H9 (cell line): ENCODE measurements around the gene CLIC3. TPM values are rescaled to one million over a fixed set of nuclear protein-coding genes. Genes with fewer than 3 reads are reported as not detected.

ENCODE experiments used
- DNase-seq: peaks from one replicate; pipeline ENCODE4 v3.0.0-alpha.2; 2017
- H2AFZ ChIP-seq: one replicate; pipeline ENCODE4 v1.6.1; 2013; ENCODE audit warnings: mild to moderate bottlenecking, low read length, control low read depth, moderate library complexity
- H2AK5ac ChIP-seq: 2 replicates; pipeline ENCODE4 v1.6.1; 2013; ENCODE audit warnings: low read length, control low read depth, mixed read lengths; ENCODE audit not compliant: insufficient read length
- H2BK120ac ChIP-seq: one replicate; pipeline ENCODE4 v1.6.1; 2013; ENCODE audit warnings: low read depth, mild to moderate bottlenecking, low read length, control low read depth, inconsistent platforms; ENCODE audit not compliant: poor library complexity, severe bottlenecking
- H2BK12ac ChIP-seq: 2 replicates; pipeline ENCODE4 v1.6.1; 2013; ENCODE audit warnings: low read length, control low read depth, mixed read lengths, low read depth; ENCODE audit not compliant: insufficient read length
- H2BK15ac ChIP-seq: 2 replicates; pipeline ENCODE4 v1.6.1; 2013; ENCODE audit warnings: low read depth, low read length, control low read depth
- H2BK20ac ChIP-seq: one replicate; pipeline ENCODE4 v1.6.1; 2013; ENCODE audit warnings: low read depth, mild to moderate bottlenecking, low read length, control low read depth, inconsistent platforms; ENCODE audit not compliant: poor library complexity, severe bottlenecking
- H2BK5ac ChIP-seq: 2 replicates; pipeline ENCODE4 v1.6.1; 2013; ENCODE audit warnings: low read length, control low read depth, mixed read lengths; ENCODE audit not compliant: insufficient read length
- H3K14ac ChIP-seq: 2 replicates; pipeline ENCODE4 v1.6.1; 2013; ENCODE audit warnings: low read length, control low read depth; ENCODE audit not compliant: insufficient read depth
- H3K18ac ChIP-seq: 2 replicates; pipeline ENCODE4 v1.6.1; 2013; ENCODE audit warnings: low read depth, mild to moderate bottlenecking, mixed read lengths, low read length, control low read depth; ENCODE audit not compliant: insufficient read length
- H3K23ac ChIP-seq: 2 replicates; pipeline ENCODE4 v1.6.1; 2013; ENCODE audit warnings: low read length, control low read depth, mixed read lengths, low read depth; ENCODE audit not compliant: insufficient read length
- H3K23me2 ChIP-seq: 2 replicates; pipeline ENCODE4 v1.6.1; 2013; ENCODE audit warnings: low read depth, mild to moderate bottlenecking, mixed read lengths, low read length, control low read depth; ENCODE audit not compliant: insufficient read length, poor library complexity, severe bottlenecking
- H3K27ac ChIP-seq: 2 replicates; pipeline ENCODE4 v1.5.1; 2013; ENCODE audit warnings: low read length, control low read depth, mixed read lengths, low read depth; ENCODE audit not compliant: insufficient read length
- H3K27me3 ChIP-seq: 2 replicates; pipeline ENCODE4 v1.6.1; 2013; ENCODE audit warnings: low read length, control low read depth, inconsistent platforms; ENCODE audit not compliant: insufficient read depth
- H3K4ac ChIP-seq: 2 replicates; pipeline ENCODE4 v1.6.1; 2013; ENCODE audit warnings: low read depth, mild to moderate bottlenecking, control low read depth, inconsistent platforms, low read length, moderate library complexity
- H3K4me1 ChIP-seq: 2 replicates; pipeline ENCODE4 v1.6.1; 2013; ENCODE audit warnings: low read length, control low read depth, inconsistent platforms; ENCODE audit not compliant: insufficient read depth
- H3K4me2 ChIP-seq: 2 replicates; pipeline ENCODE4 v1.6.1; 2013; ENCODE audit warnings: low read length, control low read depth, mixed read lengths; ENCODE audit not compliant: insufficient read length, insufficient read depth
- H3K56ac ChIP-seq: 2 replicates; pipeline ENCODE4 v1.6.1; 2013; ENCODE audit warnings: low read depth, mild to moderate bottlenecking, mixed read lengths, low read length, control low read depth; ENCODE audit not compliant: insufficient read length
- H3K79me1 ChIP-seq: 2 replicates; pipeline ENCODE4 v1.6.1; 2013; ENCODE audit warnings: low read depth, mild to moderate bottlenecking, moderate library complexity, low read length, control low read depth, inconsistent platforms; ENCODE audit not compliant: insufficient read depth, poor library complexity, severe bottlenecking
- H3K79me2 ChIP-seq: 2 replicates; pipeline ENCODE4 v1.6.1; 2013; ENCODE audit warnings: low read length, control low read depth, inconsistent platforms; ENCODE audit not compliant: insufficient read depth
- H3K9ac ChIP-seq: 2 replicates; pipeline ENCODE4 v1.6.1; 2013; ENCODE audit warnings: low read length, control low read depth, mixed read lengths; ENCODE audit not compliant: insufficient read length; ENCODE audit errors: extremely low read depth
- H3K9me3 ChIP-seq: one replicate; pipeline ENCODE4 v1.6.1; 2013; ENCODE audit warnings: low read depth, low read length, inconsistent platforms; ENCODE audit not compliant: control insufficient read depth
- H3T11ph ChIP-seq: one replicate; pipeline ENCODE4 v1.6.1; 2013; ENCODE audit warnings: mild to moderate bottlenecking, low read length, control low read depth, inconsistent platforms
- H4K20me1 ChIP-seq: one replicate; pipeline ENCODE4 v1.6.1; 2013; ENCODE audit not compliant: control insufficient read depth, insufficient read length, insufficient read depth
- H4K5ac ChIP-seq: 2 replicates; pipeline ENCODE4 v1.6.1; 2013; ENCODE audit warnings: low read depth, mild to moderate bottlenecking, mixed read lengths, low read length, control low read depth; ENCODE audit not compliant: insufficient read length
- H4K8ac ChIP-seq: replicated peaks from 2 replicates; pipeline ENCODE4 v1.6.1; 2013; ENCODE audit warnings: low read length, control low read depth, mixed read lengths, low read depth; ENCODE audit not compliant: insufficient read length
- H4K91ac ChIP-seq: 2 replicates; pipeline ENCODE4 v1.6.1; 2013; ENCODE audit warnings: low read depth, mild to moderate bottlenecking, moderate library complexity, mixed read lengths, low read length, control low read depth; ENCODE audit not compliant: insufficient read length
- H3K27ac Mint-ChIP-seq, 3 experiments: 2 replicates in 2 of 3; 3 replicates in 1 of 3; pipeline ENCODE4 v1.8.0; 2020 to 2021; ENCODE audit warnings: mixed read lengths in 3 of 3, mild to moderate bottlenecking in 1 of 3, moderate library complexity in 1 of 3
- H3K27me3 Mint-ChIP-seq: 2 replicates; pipeline ENCODE4 v1.8.0; 2021; ENCODE audit warnings: low read depth, mild to moderate bottlenecking, moderate library complexity, mixed read lengths
- H3K36me3 Mint-ChIP-seq, 3 experiments: 2 replicates in 2 of 3; 3 replicates in 1 of 3; pipeline ENCODE4 v1.8.0; 2020 to 2021; ENCODE audit warnings: low read depth in 3 of 3, mixed read lengths in 3 of 3; ENCODE audit not compliant: insufficient read depth in 1 of 3
- H3K4me1 Mint-ChIP-seq, 2 experiments: 2 replicates each; pipeline ENCODE4 v1.8.0; 2020; ENCODE audit warnings: mixed read lengths in 2 of 2
- H3K4me3 Mint-ChIP-seq, 2 experiments: 2 replicates in 1 of 2; 3 replicates in 1 of 2; pipeline ENCODE4 v1.8.0; 2020 to 2021; ENCODE audit warnings: mild to moderate bottlenecking in 2 of 2, mixed read lengths in 2 of 2, moderate library complexity in 1 of 2
- H3K9me3 Mint-ChIP-seq, 2 experiments: 2 replicates in 1 of 2; 3 replicates in 1 of 2; pipeline ENCODE4 v1.8.0; 2020; ENCODE audit warnings: mild to moderate bottlenecking in 2 of 2, mixed read lengths in 2 of 2, moderate library complexity in 1 of 2
- CTCF ChIP-seq: fragments of 200-600 bp; sonication (generic); conservative IDR thresholded peaks from 3 replicates; pipeline ENCODE4 v1.8.0; 2021; ENCODE audit warnings: antibody characterized with exemption, mild to moderate bottlenecking
- WGBS: extraction: QIAGEN DNeasy Blood & Tissue Kit; methylation state at CpG from one replicate; pipeline ENCODE4 v1.1.7; 2013; ENCODE audit warnings: missing lambda C conversion rate, low lambda C conversion rate, mixed read lengths; ENCODE audit not compliant: insufficient read length; ENCODE audit errors: extremely low coverage; 5-methylcytosine and 5-hydroxymethylcytosine counted together
- total RNA-seq: library from RNA; stranded (reverse); gene quantifications from 2 replicates; pipeline ENCODE4 v1.2.1, GENCODE V29; 2021

The CLIC3 gene
- total RNA-seq, 1 experiment from 2014 or later = 0.31 TPM

GRCh38 chr9:136969774-136970173 lies 26.6 kb downstream of the CLIC3 start:
- H3K27me3 ChIP-seq = no peaks in the 10 kb centered on the region
- no peak overlapping the region for H3K18ac ChIP-seq
- H2BK5ac ChIP-seq = no peak overlapping the region
- no peak overlapping the region for H2BK15ac ChIP-seq
- no peak overlapping the region for H3K9ac ChIP-seq
- Mint-ChIP-seq H3K27ac (no peak overlapping the region), H3K27me3 (peaks cover 14% of the 10 kb centered on the region), H3K4me3 (no peak overlapping the region), H3K9me3 (no peaks in the 10 kb centered on the region), H3K36me3 (no peaks in the 10 kb centered on the region), H3K4me1 (peaks cover 7 to 10% of the 10 kb centered on the region in 2 experiments)
- H3T11ph ChIP-seq = no peak overlapping the region
- H3K14ac ChIP-seq = no peak overlapping the region
- H4K91ac ChIP-seq = no peak overlapping the region
- H4K8ac ChIP-seq = no peak overlapping the region
- H3K79me2 ChIP-seq = no peaks in the 10 kb centered on the region
- no peaks in the 10 kb centered on the region for H3K9me3 ChIP-seq
- H4K20me1 ChIP-seq = no peaks in the 10 kb centered on the region
- H3K79me1 ChIP-seq = no peaks in the 10 kb centered on the region
- H2AFZ ChIP-seq = no peak overlapping the region
- H2AK5ac ChIP-seq = no peak overlapping the region
- no peak overlapping the region for H2BK20ac ChIP-seq
- H4K5ac ChIP-seq = no peak overlapping the region
- TF ChIP-seq CTCF = no peak
- H3K56ac ChIP-seq = no peak overlapping the region
- H3K27ac ChIP-seq = no peak overlapping the region
- no peak overlapping the region for H2BK12ac ChIP-seq
- no peak overlapping the region for H3K23ac ChIP-seq
- DNase-seq = no peak
- H3K23me2 ChIP-seq = no peaks in the 10 kb centered on the region
- no peak overlapping the region for H3K4me2 ChIP-seq
- WGBS = no CpG with 5 or more reads among the region's 5 CpGs
- H3K4ac ChIP-seq = no peak overlapping the region
- peaks cover 2% of the 10 kb centered on the region; the same call in 1 of the 2 replicates for H3K4me1 ChIP-seq
- H2BK120ac ChIP-seq = no peak overlapping the region
